CD14-positive monocyte (primary cell): ENCODE data around the gene RTP1. TPM values are rescaled to one million over a fixed set of nuclear protein-coding genes. Genes with fewer than 3 reads are reported as not detected.

ENCODE experiments used
- DNase-seq, 3 donors: peaks; one replicate each; pipeline ENCODE4 v3.0.0-alpha.2; 2011 to 2022
- H2AFZ ChIP-seq: 2 replicates; pipeline ENCODE4 v1.6.0; 2012; ENCODE audit warnings: mild to moderate bottlenecking, low read depth, low read length, inconsistent platforms; ENCODE audit not compliant: insufficient read depth, poor library complexity, severe bottlenecking
- H3K27ac ChIP-seq, 2 donors: 1 replicate in 1 of 2; 2 replicates in 1 of 2; pipeline ENCODE4 v1.5.1; 2012 to 2013; ENCODE audit warnings: low read length in 2 of 2, control low read depth in 1 of 2, inconsistent platforms in 1 of 2, low read depth in 1 of 2, mild to moderate bottlenecking in 1 of 2
- H3K27me3 ChIP-seq, 2 donors: one replicate each; pipeline versions ENCODE4 v1.6.0 to v1.6.1; 2011 to 2013; ENCODE audit warnings: low read length in 2 of 2; ENCODE audit not compliant: control insufficient read depth in 2 of 2, insufficient read depth in 2 of 2
- H3K36me3 ChIP-seq, 2 donors: replicated peaks in 1 of 2; 1 replicate in 1 of 2; 2 replicates in 1 of 2; pipeline versions ENCODE4 v1.5.1 to v1.6.1; 2012 to 2013; ENCODE audit warnings: low read length in 2 of 2, control low read depth in 1 of 2, inconsistent platforms in 1 of 2, mild to moderate bottlenecking in 1 of 2; ENCODE audit not compliant: insufficient read depth in 2 of 2, control insufficient read depth in 1 of 2
- H3K4me1 ChIP-seq, 2 donors: 1 replicate in 1 of 2; 2 replicates in 1 of 2; pipeline versions ENCODE4 v1.5.1 to v1.6.1; 2012 to 2013; ENCODE audit warnings: low read length in 2 of 2, control low read depth in 1 of 2, inconsistent platforms in 1 of 2, mild to moderate bottlenecking in 1 of 2, moderate library complexity in 1 of 2; ENCODE audit not compliant: insufficient read depth in 2 of 2, control insufficient read depth in 1 of 2
- H3K4me2 ChIP-seq: replicated peaks from 2 replicates; pipeline ENCODE3; 2012; ENCODE audit warnings: low read length, moderate library complexity, mild to moderate bottlenecking; ENCODE audit not compliant: poor library complexity, severe bottlenecking; ENCODE audit errors: extremely low read depth
- H3K4me3 ChIP-seq, 3 experiments: fragments of 200-600 bp in 1 of 3; sonication (generic) in 1 of 3; replicated peaks in 1 of 3; 1 replicate in 2 of 3; 2 replicates in 1 of 3; pipeline ENCODE4 v1.5.1; 2011 to 2013; ENCODE audit warnings: low read length in 3 of 3, mild to moderate bottlenecking in 3 of 3, control low read depth in 2 of 3, low read depth in 2 of 3, inconsistent platforms in 1 of 3, moderate library complexity in 1 of 3
- H3K79me2 ChIP-seq: 2 replicates; pipeline ENCODE4 v1.6.0; 2012; ENCODE audit warnings: mild to moderate bottlenecking, control low read depth, inconsistent platforms, low read length, moderate library complexity; ENCODE audit not compliant: insufficient read depth
- H3K9ac ChIP-seq: 2 replicates; pipeline ENCODE4 v1.6.0; 2017; ENCODE audit warnings: low read length, mild to moderate bottlenecking; ENCODE audit not compliant: insufficient read depth, poor library complexity, severe bottlenecking
- H3K9me3 ChIP-seq, 2 donors: replicated peaks in 1 of 2; 1 replicate in 1 of 2; 2 replicates in 1 of 2; pipeline versions ENCODE4 v1.5.1 to v1.6.1; 2012 to 2013; ENCODE audit warnings: low read length in 2 of 2, control low read depth in 1 of 2; ENCODE audit not compliant: control insufficient read depth in 1 of 2, insufficient read depth in 1 of 2
- H4K20me1 ChIP-seq: 2 replicates; pipeline ENCODE4 v1.6.0; 2012; ENCODE audit warnings: mild to moderate bottlenecking, low read length, control low read depth, moderate library complexity; ENCODE audit not compliant: insufficient read depth
- H3K27ac Mint-ChIP-seq, 7 donors: one replicate each; pipeline ENCODE4 v1.8.0; 2020; ENCODE audit warnings: mild to moderate bottlenecking in 7 of 7, mixed read lengths in 7 of 7, moderate library complexity in 6 of 7, inconsistent platforms in 2 of 7
- H3K27me3 Mint-ChIP-seq, 3 donors: one replicate each; pipeline ENCODE4 v1.8.0; 2021 to 2022; ENCODE audit warnings: low read depth in 3 of 3, mild to moderate bottlenecking in 3 of 3, mixed read lengths in 3 of 3, moderate library complexity in 3 of 3, inconsistent platforms in 1 of 3
- H3K36me3 Mint-ChIP-seq, 2 donors: one replicate each; pipeline ENCODE4 v1.8.0; 2020; ENCODE audit warnings: mixed read lengths in 2 of 2, inconsistent platforms in 1 of 2, mild to moderate bottlenecking in 1 of 2
- H3K4me1 Mint-ChIP-seq: one replicate; pipeline ENCODE4 v1.8.0; 2020; ENCODE audit warnings: mild to moderate bottlenecking, mixed read lengths
- H3K4me3 Mint-ChIP-seq, 2 donors: one replicate each; pipeline ENCODE4 v1.8.0; 2020; ENCODE audit warnings: mild to moderate bottlenecking in 2 of 2, mixed read lengths in 2 of 2, moderate library complexity in 1 of 2
- H3K9me3 Mint-ChIP-seq, 7 donors: one replicate each; pipeline ENCODE4 v1.8.0; 2020 to 2022; ENCODE audit warnings: mixed read lengths in 7 of 7, mild to moderate bottlenecking in 6 of 7, moderate library complexity in 6 of 7, inconsistent platforms in 2 of 7
- CTCF ChIP-seq: fragments of 200-600 bp; IDR thresholded peaks from one replicate; pipeline ENCODE4 v1.8.0; 2022; ENCODE audit warnings: antibody characterized with exemption, mild to moderate bottlenecking
- WGBS: methylation state at CpG from one replicate; pipeline ENCODE4 v1.1.5; 2013; ENCODE audit warnings: missing lambda C conversion rate; ENCODE audit not compliant: insufficient coverage; 5-methylcytosine and 5-hydroxymethylcytosine counted together
- intact Hi-C, 2 donors: fragments of 100-400 bp; cut with micrococcal nuclease; formaldehyde crosslinking; loops; one replicate each; pipeline versions ENCODE4 v1.15.0 to v1.15.1; 2023
- polyA plus RNA-seq, 3 donors: library from polyadenylated mRNA; depleted of rRNA in 1 of 3; unstranded in 2 of 3; stranded (reverse) in 1 of 3; fragments of 300-500 nt in 2 of 3; fragments of >200 nt in 1 of 3; fragmentation: Illumina TruSeq in 2 of 3; gene quantifications; 1 replicate in 2 of 3; 2 replicates in 1 of 3; pipeline ENCODE4 v1.2.3, GENCODE V29; 2012 to 2021

RTP1 gene
- polyA plus RNA-seq, 3 donors = not detected

- no peak overlapping the region for H3K9ac ChIP-seq
- no peaks in the 10 kb centered on the region for H3K79me2 ChIP-seq
- peaks cover 0 to 2% of the 10 kb centered on the region in 2 donors for H3K36me3 Mint-ChIP-seq
- no peak for TF ChIP-seq CTCF
- intact Hi-C loops = no loop called here
- H3K4me3 ChIP-seq = no peak overlapping the region
- no peaks in the 10 kb centered on the region for H3K36me3 ChIP-seq
- H3K4me1 ChIP-seq = peaks cover 8 to 17% of the 10 kb centered on the region in 2 donors
- peaks cover 0 to 6% (median 0%) of the 10 kb centered on the region in 7 donors for H3K9me3 Mint-ChIP-seq
- H3K27me3 Mint-ChIP-seq = peaks cover 18 to 46% (median 19%) of the 10 kb centered on the region in 3 donors
- H3K4me2 ChIP-seq = no peak overlapping the region
- 63% methylated on average over 1 of the region's 1 CpG for WGBS
- no peak overlapping the region for H2AFZ ChIP-seq
- peak overlapping the region in 1 of 2 donors; percentile 13 for H3K4me3 Mint-ChIP-seq
- H3K27ac Mint-ChIP-seq = no peak overlapping the region
- no peak for DNase-seq
- H3K9me3 ChIP-seq = no peaks in the 10 kb centered on the region
- no peaks in the 10 kb centered on the region for H4K20me1 ChIP-seq
- H3K27me3 ChIP-seq = peaks cover 7 to 21% of the 10 kb centered on the region in 2 donors
- no peak overlapping the region for H3K27ac ChIP-seq
- peaks cover 25% of the 10 kb centered on the region for H3K4me1 Mint-ChIP-seq
These were observed 6.0 kb upstream of the RTP1 start for GRCh38 chr3:187191271-187191670.

GRCh38 chr3:187193181-187193580, 4.1 kb upstream of the RTP1 start:
- Mint-ChIP-seq H3K9me3 (peaks cover 0 to 6% (median 0%) of the 10 kb centered on the region in 7 donors), H3K27ac (no peak overlapping the region), H3K27me3 (peaks cover 17 to 33% (median 18%) of the 10 kb centered on the region in 3 donors), H3K36me3 (peaks cover 0 to under 1% of the 10 kb centered on the region in 2 donors), H3K4me3 (no peak overlapping the region), H3K4me1 (peaks cover 24% of the 10 kb centered on the region)
- no peaks in the 10 kb centered on the region for H3K79me2 ChIP-seq
- H3K9ac ChIP-seq = no peak overlapping the region
- H4K20me1 ChIP-seq = no peaks in the 10 kb centered on the region
- H3K36me3 ChIP-seq = no peaks in the 10 kb centered on the region
- no peaks in the 10 kb centered on the region for H3K9me3 ChIP-seq
- DNase-seq = no peak
- H2AFZ ChIP-seq = no peak overlapping the region
- H3K4me1 ChIP-seq = peaks cover 8 to 17% of the 10 kb centered on the region in 2 donors
- intact Hi-C loops = no loop called here
- H3K27me3 ChIP-seq = peaks cover 7 to 12% of the 10 kb centered on the region in 2 donors
- H3K4me3 ChIP-seq = no peak overlapping the region
- no peak for TF ChIP-seq CTCF
- no peak overlapping the region for H3K27ac ChIP-seq
- H3K4me2 ChIP-seq = no peak overlapping the region
